CD8-positive, alpha-beta memory T cell (primary cell): Measurements from ENCODE around the gene RAB15. TPM values are rescaled to one million over a fixed set of nuclear protein-coding genes. Genes with fewer than 3 reads are reported as not detected.
"Not testable (repeated sequence)": the region's sequence is repeated elsewhere in the genome, so short reads cannot be mapped to it uniquely, and the experiment has no call there.

Source experiments
- CTCF ChIA-PET: fragments of 350-600 bp; sonication (Branson Sonifier 250); formaldehyde crosslinking; loops from one replicate; lab custom pipeline; 2021; ENCODE audit warnings: antibody characterized with exemption; lab: Charles Lee
- POLR2A ChIA-PET: fragments of 350-600 bp; sonication (Branson Sonifier 250); formaldehyde crosslinking; loops from one replicate; lab custom pipeline; 2021; ENCODE audit warnings: antibody characterized with exemption; lab: Charles Lee
- DNase-seq, 5 donors: peaks; one replicate each; pipeline versions ENCODE4 v3.0.0 to v3.0.0-alpha.2; 2020 to 2022; ENCODE audit warnings: mixed read lengths in 1 of 5
- H3K27ac ChIP-seq: one replicate; pipeline ENCODE4 v1.7.0; 2013; ENCODE audit warnings: low read depth, mild to moderate bottlenecking, low read length, moderate library complexity
- H3K27me3 ChIP-seq: 2 replicates; pipeline ENCODE4 v1.7.0; 2013; ENCODE audit warnings: low read length, mild to moderate bottlenecking; ENCODE audit not compliant: insufficient read depth, poor library complexity, severe bottlenecking
- H3K36me3 ChIP-seq: 2 replicates; pipeline ENCODE4 v1.7.0; 2013; ENCODE audit warnings: mild to moderate bottlenecking, low read length, moderate library complexity; ENCODE audit not compliant: insufficient read depth
- H3K4me1 ChIP-seq: 2 replicates; pipeline ENCODE4 v1.7.0; 2013; ENCODE audit warnings: mild to moderate bottlenecking, low read length, moderate library complexity; ENCODE audit not compliant: insufficient read depth
- H3K4me3 ChIP-seq: 2 replicates; pipeline ENCODE4 v1.7.0; 2013; ENCODE audit warnings: mild to moderate bottlenecking, low read length
- H3K9me3 ChIP-seq: 2 replicates; pipeline ENCODE4 v1.7.0; 2013; ENCODE audit warnings: mild to moderate bottlenecking, low read length
- H3K27ac Mint-ChIP-seq, 8 donors: one replicate each; pipeline ENCODE4 v1.8.0; 2020 to 2021; ENCODE audit warnings: mixed read lengths in 8 of 8, mild to moderate bottlenecking in 6 of 8, inconsistent platforms in 3 of 8, moderate library complexity in 3 of 8
- H3K27me3 Mint-ChIP-seq, 2 donors: one replicate each; pipeline ENCODE4 v1.8.0; 2020 to 2021; ENCODE audit warnings: mixed read lengths in 2 of 2, mild to moderate bottlenecking in 1 of 2, moderate library complexity in 1 of 2
- H3K36me3 Mint-ChIP-seq, 3 donors: one replicate each; pipeline ENCODE4 v1.8.0; 2020 to 2021; ENCODE audit warnings: mixed read lengths in 3 of 3, inconsistent platforms in 1 of 3, mild to moderate bottlenecking in 1 of 3
- H3K4me1 Mint-ChIP-seq, 3 donors: one replicate each; pipeline ENCODE4 v1.8.0; 2020 to 2021; ENCODE audit warnings: mixed read lengths in 3 of 3, inconsistent platforms in 1 of 3, mild to moderate bottlenecking in 1 of 3
- H3K4me3 Mint-ChIP-seq, 7 donors: one replicate each; pipeline ENCODE4 v1.8.0; 2020 to 2021; ENCODE audit warnings: mixed read lengths in 7 of 7, mild to moderate bottlenecking in 6 of 7, moderate library complexity in 4 of 7, inconsistent platforms in 2 of 7
- H3K9me3 Mint-ChIP-seq, 5 donors: one replicate each; pipeline ENCODE4 v1.8.0; 2020 to 2022; ENCODE audit warnings: mixed read lengths in 5 of 5, mild to moderate bottlenecking in 3 of 5, moderate library complexity in 2 of 5, inconsistent platforms in 1 of 5
- polyA plus RNA-seq: library from polyadenylated mRNA; unstranded; fragments of 300-500 nt; fragmentation: Illumina TruSeq; gene quantifications from one replicate; pipeline ENCODE4 v1.2.3, GENCODE V29; 2021
- total RNA-seq, 2 experiments: library from RNA; stranded (reverse); gene quantifications; one replicate each; pipeline ENCODE4 v1.2.3, GENCODE V29; 2021

RAB15 gene
- total and polyA plus RNA-seq, 3 experiments from 2014 or later = 4.2 to 4.9 (median 4.7) TPM

DNA sequence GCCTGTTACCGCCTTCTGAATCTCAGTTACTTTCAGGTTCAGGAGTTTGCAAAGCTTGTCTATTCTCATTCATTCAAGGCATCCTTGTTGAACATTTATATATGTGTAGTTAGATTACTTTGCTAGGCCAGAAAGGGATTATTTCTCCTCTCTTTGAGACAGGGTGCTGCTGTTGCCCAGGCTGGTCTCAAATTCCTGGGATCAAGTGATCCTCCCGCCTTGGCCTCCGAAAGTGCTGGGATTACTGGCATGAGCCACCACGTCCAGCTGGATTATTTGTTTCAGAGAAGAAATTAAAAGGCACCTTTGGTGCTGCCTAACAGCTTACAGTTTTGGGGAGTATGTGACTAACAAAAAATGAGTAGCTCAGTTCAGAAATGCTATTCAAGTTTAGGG is 57.1 kb downstream of the RAB15 start:
- Mint-ChIP-seq H3K4me1 (peaks cover 54 to 57% (median 56%) of the 10 kb centered on the region in 3 donors), H3K36me3 (peaks cover 3 to 28% (median 8%) of the 10 kb centered on the region in 3 donors)
- POLR2A ChIA-PET = interaction anchor here (0.6 to 1.7 kb wide), 12 partner anchors 10 to 1079 kb away, joined by 3 to 12 read pairs (median 4); partner anchors contain the start of gene FNTB

GRCh38 chr14:64914237-64915028 is 57.7 kb downstream of the RAB15 start, which contains the start of gene CHURC1:
Gene CHURC1, plus strand, starts transcription at chr14:64914455. Its CDS starts 41 bp downstream, at chr14:64914496.
- Mint-ChIP-seq H3K4me3 (peak within 1 kb of the TSS; percentile 86 to 96 (median 91)), H3K4me1 (peaks cover 48 to 51% (median 51%) of the 10 kb centered on the region in 3 donors), H3K27ac (peak within 1 kb of the TSS; percentile 92 to 100 (median 97)), H3K36me3 (peaks cover 3 to 27% (median 8%) of the 10 kb centered on the region in 3 donors), H3K27me3 (peaks cover 2 to 12% of the 10 kb centered on the region in 2 donors), H3K9me3 (peaks cover 0 to 3% (median 0%) of the 10 kb centered on the region in 5 donors)
- H3K4me3 ChIP-seq = peak within 1 kb of the TSS; percentile 90
- peak within 1 kb of the TSS; percentile 98 for H3K27ac ChIP-seq
- H3K27me3 ChIP-seq = no peaks in the 10 kb centered on the region
- POLR2A ChIA-PET = interaction anchor here (0.6 to 1.7 kb wide), 13 partner anchors 10 to 1079 kb away, joined by 3 to 12 read pairs (median 4); partner anchors contain the start of gene FNTB
- peaks cover 47% of the 10 kb centered on the region for H3K4me1 ChIP-seq
- no peaks in the 10 kb centered on the region for H3K9me3 ChIP-seq
- H3K36me3 ChIP-seq = no peaks in the 10 kb centered on the region
- peak; percentile 93 to 99 (median 97) for DNase-seq
- CTCF ChIA-PET = interaction anchor here (0.6 to 1.8 kb wide), 6 partner anchors 10 to 357 kb away, joined by 3 to 10 read pairs (median 4); no protein-coding TSS in a partner anchor

More for the DNA sequence above, 57.1 kb downstream of the RAB15 start:
- Histone ChIP-seq H3K27ac (peak overlapping the region; percentile 98), H3K4me3 (peak overlapping the region; percentile 90), H3K36me3 (no peaks in the 10 kb centered on the region), H3K9me3 (no peaks in the 10 kb centered on the region), H3K4me1 (peaks cover 53% of the 10 kb centered on the region), H3K27me3 (no peaks in the 10 kb centered on the region)
- Mint-ChIP-seq H3K9me3 (peaks cover 0 to 3% (median 0%) of the 10 kb centered on the region in 5 donors), H3K4me3 (peak overlapping the region; percentile 86 to 96 (median 91)), H3K27ac (peak overlapping the region; percentile 92 to 100 (median 97)), H3K27me3 (peaks cover 2 to 6% of the 10 kb centered on the region in 2 donors)
- DNase-seq = no peak
- CTCF ChIA-PET = interaction anchor here (0.6 to 1.8 kb wide), 6 partner anchors 9 to 358 kb away, joined by 3 to 10 read pairs (median 4); no protein-coding TSS in a partner anchor

GRCh38 chr14:64913477-64913876 is 58.7 kb downstream of the RAB15 start:
- Histone ChIP-seq H3K4me3 (peak overlapping the region; percentile 90), H3K4me1 (peaks cover 39% of the 10 kb centered on the region), H3K27ac (peak overlapping the region; percentile 98)
- H3K9me3 ChIP-seq, H3K36me3 ChIP-seq, H3K27me3 ChIP-seq, H3K9me3 Mint-ChIP-seq, DNase-seq: not testable (repeated sequence)
- peaks cover 2 to 17% of the 10 kb centered on the region in 2 donors for H3K27me3 Mint-ChIP-seq
- POLR2A ChIA-PET = interaction anchor here (1.6 to 1.7 kb wide), 2 partner anchors 57 to 73 kb away, joined by 4 to 12 read pairs; partner anchors contain the start of gene FNTB
- peaks cover 40 to 44% (median 44%) of the 10 kb centered on the region in 3 donors for H3K4me1 Mint-ChIP-seq
- CTCF ChIA-PET = interaction anchor here (1.4 kb wide), 1 partner anchor 25 kb away, joined by 3 read pairs; no protein-coding TSS in a partner anchor
- peak overlapping the region; percentile 92 to 100 (median 97) for H3K27ac Mint-ChIP-seq
- H3K36me3 Mint-ChIP-seq = peaks cover 3 to 22% (median 6%) of the 10 kb centered on the region in 3 donors
- H3K4me3 Mint-ChIP-seq = peak overlapping the region; percentile 86 to 96 (median 91)

DNA sequence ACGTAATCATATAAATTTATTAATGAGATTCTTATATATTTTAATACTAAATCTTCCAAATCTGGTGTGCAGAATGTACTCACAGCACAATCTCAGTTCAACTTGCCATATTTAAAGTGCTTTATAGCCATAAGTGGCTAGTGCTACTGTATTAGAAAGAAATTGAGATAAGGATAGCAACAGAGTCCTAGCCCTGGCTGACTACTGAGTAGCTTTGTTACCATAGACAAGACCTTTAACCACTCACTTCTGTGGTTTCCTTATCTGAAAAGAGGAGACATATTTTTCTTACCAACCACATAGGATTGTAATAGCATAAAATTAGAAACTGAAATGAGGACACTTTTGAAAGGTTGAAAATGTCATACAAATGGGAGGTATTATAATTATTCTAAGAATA is 59.9 kb downstream of the RAB15 start:
- Mint-ChIP-seq H3K4me1 (peaks cover 29 to 33% (median 32%) of the 10 kb centered on the region in 3 donors), H3K4me3 (peak overlapping the region in 1 of 7 donors; percentile 57), H3K27ac (peak overlapping the region in 5 of 8 donors; percentile 15 to 87 (median 63)), H3K36me3 (peaks cover 1 to 13% (median 3%) of the 10 kb centered on the region in 3 donors), H3K27me3 (peaks cover 2 to 26% of the 10 kb centered on the region in 2 donors), H3K9me3 (peaks cover 0 to 3% (median 0%) of the 10 kb centered on the region in 5 donors)
- Histone ChIP-seq H3K27me3 (no peaks in the 10 kb centered on the region), H3K27ac (no peak overlapping the region), H3K9me3 (no peaks in the 10 kb centered on the region), H3K36me3 (no peaks in the 10 kb centered on the region), H3K4me1 (peaks cover 27% of the 10 kb centered on the region), H3K4me3 (no peak overlapping the region)
- peak in 1 of 5 donors; percentile 12 for DNase-seq
- ChIA-PET POLR2A (no interaction called here), CTCF (no interaction called here)

DNA sequence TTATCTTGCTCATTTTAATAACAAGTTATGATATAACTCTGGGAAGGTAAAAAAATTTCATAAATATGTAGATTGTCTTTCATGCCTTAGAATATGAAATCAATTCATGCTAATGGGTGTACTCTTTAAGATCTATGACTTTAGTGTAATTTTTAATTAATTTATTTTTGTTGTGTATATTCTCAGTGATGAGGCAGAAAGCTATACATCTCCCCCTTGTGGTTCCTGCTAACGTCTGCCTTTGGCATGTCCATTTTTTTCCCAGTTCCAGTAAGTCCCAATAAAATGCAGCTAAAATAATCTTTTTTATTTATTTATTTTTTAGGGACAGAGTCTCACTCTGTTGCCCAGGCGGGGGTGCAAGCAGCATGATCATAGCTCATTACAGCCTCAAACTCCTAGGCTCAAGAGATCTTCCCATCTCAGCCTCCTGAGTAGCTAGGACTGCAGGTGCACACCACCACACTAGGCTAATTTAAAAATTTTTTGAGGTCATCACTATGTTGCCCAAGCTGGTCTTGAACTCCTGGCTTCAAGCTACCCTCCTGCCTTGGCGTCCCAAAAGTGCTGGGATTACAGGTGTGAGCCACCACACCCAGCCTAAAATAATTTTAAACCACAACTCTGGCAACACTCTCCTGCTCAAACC is 61.2 kb downstream of the RAB15 start:
- no peak overlapping the region for H3K27ac ChIP-seq
- Mint-ChIP-seq H3K27ac (peak overlapping the region in 2 of 8 donors; percentile 13 to 35), H3K4me3 (no peak overlapping the region), H3K27me3 (peaks cover 2 to 35% of the 10 kb centered on the region in 2 donors), H3K4me1 (peaks cover 18 to 24% (median 21%) of the 10 kb centered on the region in 3 donors), H3K9me3 (peaks cover 0 to 3% (median 0%) of the 10 kb centered on the region in 5 donors), H3K36me3 (peaks cover 0 to 12% (median 3%) of the 10 kb centered on the region in 3 donors)
- H3K27me3 ChIP-seq = no peaks in the 10 kb centered on the region
- H3K4me3 ChIP-seq = no peak overlapping the region
- POLR2A ChIA-PET = no interaction called here
- no peaks in the 10 kb centered on the region for H3K36me3 ChIP-seq
- no peaks in the 10 kb centered on the region for H3K9me3 ChIP-seq
- CTCF ChIA-PET = interaction anchor here (0.7 to 1.3 kb wide), 5 partner anchors 19 to 75 kb away, joined by 3 to 6 read pairs (median 3); no protein-coding TSS in a partner anchor
- no peak for DNase-seq
- H3K4me1 ChIP-seq = peaks cover 16% of the 10 kb centered on the region

DNA sequence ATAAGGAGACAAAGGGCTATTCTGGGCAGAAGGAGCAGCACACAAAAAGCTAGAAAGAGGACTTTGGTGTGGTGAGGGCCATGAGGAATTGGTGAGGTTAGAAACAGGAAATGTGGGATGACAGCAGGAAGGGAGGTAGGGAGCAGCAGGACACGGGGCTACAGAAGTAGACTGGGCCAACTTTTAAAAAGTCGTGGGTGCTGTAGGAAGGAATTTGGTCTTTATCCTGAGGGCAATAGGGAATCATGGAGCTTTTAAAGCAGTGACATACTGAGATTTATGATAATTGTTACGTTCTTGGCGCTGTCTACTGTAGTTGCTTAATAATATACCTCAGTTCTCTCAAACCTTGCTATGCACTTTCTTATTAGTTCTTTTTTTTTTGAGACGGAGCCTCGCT is 66.1 kb downstream of the RAB15 start:
- no peak for DNase-seq
- Mint-ChIP-seq H3K4me1 (no peaks in the 10 kb centered on the region), H3K36me3 (no peaks in the 10 kb centered on the region), H3K4me3 (no peak overlapping the region), H3K9me3 (no peaks in the 10 kb centered on the region), H3K27ac (no peak overlapping the region), H3K27me3 (peaks cover 5 to 55% of the 10 kb centered on the region in 2 donors)
- H3K4me1 ChIP-seq = no peaks in the 10 kb centered on the region
- no peaks in the 10 kb centered on the region for H3K9me3 ChIP-seq
- POLR2A ChIA-PET = no interaction called here
- H3K4me3 ChIP-seq = no peak overlapping the region
- H3K36me3 ChIP-seq = no peaks in the 10 kb centered on the region
- no peak overlapping the region for H3K27ac ChIP-seq
- no peaks in the 10 kb centered on the region for H3K27me3 ChIP-seq
- CTCF ChIA-PET = interaction anchor here (3.6 kb wide), 1 partner anchor 14 kb away, joined by 19 read pairs; no protein-coding TSS in a partner anchor

DNA sequence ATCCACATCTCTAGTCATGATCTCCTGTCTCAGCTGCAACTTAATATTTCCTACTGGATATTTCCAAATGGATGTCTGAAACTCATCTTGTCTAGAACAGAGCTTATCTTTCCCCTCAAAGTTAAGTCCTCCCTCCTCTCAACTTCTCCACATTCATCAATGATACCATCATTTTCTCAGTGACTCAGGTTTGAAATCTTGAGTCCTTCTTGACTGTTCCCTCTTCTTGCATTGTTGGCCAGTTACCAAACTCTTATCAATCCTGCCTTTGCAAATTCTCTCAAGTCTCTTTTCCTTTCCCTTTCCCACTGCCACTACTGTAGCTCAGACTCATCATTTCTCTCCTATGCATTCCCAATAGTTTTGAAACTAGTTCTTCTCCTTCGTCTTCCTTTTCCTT is 72.2 kb downstream of the RAB15 start:
- Histone ChIP-seq H3K27me3 (no peaks in the 10 kb centered on the region), H3K4me1 (no peaks in the 10 kb centered on the region), H3K27ac (no peak overlapping the region), H3K4me3 (no peak overlapping the region), H3K36me3 (no peaks in the 10 kb centered on the region), H3K9me3 (no peaks in the 10 kb centered on the region)
- ChIA-PET POLR2A (no interaction called here), CTCF (interaction anchor here (2.4 kb wide), 1 partner anchor 8 kb away, joined by 14 read pairs; no protein-coding TSS in a partner anchor)
- no peak overlapping the region for H3K4me3 Mint-ChIP-seq
- H3K9me3 Mint-ChIP-seq = no peaks in the 10 kb centered on the region
- peaks cover 5 to 23% of the 10 kb centered on the region in 2 donors for H3K27me3 Mint-ChIP-seq
- H3K4me1 Mint-ChIP-seq = no peaks in the 10 kb centered on the region
- H3K36me3 Mint-ChIP-seq = no peaks in the 10 kb centered on the region
- no peak overlapping the region for H3K27ac Mint-ChIP-seq
- no peak for DNase-seq
